ENCODE data around the gene SPATA45. TPM values are rescaled to one million over a fixed set of nuclear protein-coding genes. Genes with fewer than 3 reads are reported as not detected.
"Not testable (repeated sequence)": the region's sequence is repeated elsewhere in the genome, so short reads cannot be mapped to it uniquely, and the experiment has no call there.

The SPATA45 gene
- total RNA-seq, 4 donors from 2014 or later = not detected

DNA sequence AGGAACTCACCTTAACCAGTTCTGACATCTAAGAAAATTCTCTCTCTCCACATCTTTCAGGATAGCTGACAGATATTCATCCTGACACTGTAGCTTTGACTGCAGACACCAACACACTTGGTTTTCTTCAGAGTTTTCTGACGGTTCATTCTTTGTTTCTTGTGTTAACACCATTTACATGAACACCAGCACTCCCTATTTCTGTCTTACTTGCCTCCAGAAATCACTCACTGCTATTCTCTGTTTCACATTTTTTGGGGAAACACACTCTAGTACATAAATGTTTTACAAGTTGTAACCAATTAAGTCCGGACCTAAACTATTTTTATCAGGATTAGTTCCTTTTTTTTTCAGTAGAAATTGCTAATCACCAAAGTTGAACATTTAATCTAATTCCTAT lies 26.1 kb upstream of the SPATA45 start:
- no peaks in the 10 kb centered on the region for H3K27me3 ChIP-seq
- peaks cover 27% of the 10 kb centered on the region for H3K36me3 ChIP-seq
- no peaks in the 10 kb centered on the region for H3K9me3 ChIP-seq
- no peak for DNase-seq (ENCODE audit: low spot score in 2 of 2)
- no peak overlapping the region for H3K27ac ChIP-seq
- 64% methylated on average over 2 of the region's 2 CpGs for WGBS
- H3K4me3 ChIP-seq = no peak overlapping the region
- no peaks in the 10 kb centered on the region for H3K4me1 ChIP-seq
- TF ChIP-seq EP300 (IDR thresholded peaks at IDR 0.05) = no peak
- TF ChIP-seq POLR2AphosphoS5 (IDR thresholded peaks at IDR 0.05) = no peak
- TF ChIP-seq, protein P1, sequence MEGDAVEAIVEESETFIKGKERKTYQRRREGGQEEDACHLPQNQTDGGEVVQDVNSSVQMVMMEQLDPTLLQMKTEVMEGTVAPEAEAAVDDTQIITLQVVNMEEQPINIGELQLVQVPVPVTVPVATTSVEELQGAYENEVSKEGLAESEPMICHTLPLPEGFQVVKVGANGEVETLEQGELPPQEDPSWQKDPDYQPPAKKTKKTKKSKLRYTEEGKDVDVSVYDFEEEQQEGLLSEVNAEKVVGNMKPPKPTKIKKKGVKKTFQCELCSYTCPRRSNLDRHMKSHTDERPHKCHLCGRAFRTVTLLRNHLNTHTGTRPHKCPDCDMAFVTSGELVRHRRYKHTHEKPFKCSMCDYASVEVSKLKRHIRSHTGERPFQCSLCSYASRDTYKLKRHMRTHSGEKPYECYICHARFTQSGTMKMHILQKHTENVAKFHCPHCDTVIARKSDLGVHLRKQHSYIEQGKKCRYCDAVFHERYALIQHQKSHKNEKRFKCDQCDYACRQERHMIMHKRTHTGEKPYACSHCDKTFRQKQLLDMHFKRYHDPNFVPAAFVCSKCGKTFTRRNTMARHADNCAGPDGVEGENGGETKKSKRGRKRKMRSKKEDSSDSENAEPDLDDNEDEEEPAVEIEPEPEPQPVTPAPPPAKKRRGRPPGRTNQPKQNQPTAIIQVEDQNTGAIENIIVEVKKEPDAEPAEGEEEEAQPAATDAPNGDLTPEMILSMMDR (IDR thresholded peaks at IDR 0.05) = no peak
- no peak for TF ChIP-seq POLR2A (IDR thresholded peaks at IDR 0.05)

DNA sequence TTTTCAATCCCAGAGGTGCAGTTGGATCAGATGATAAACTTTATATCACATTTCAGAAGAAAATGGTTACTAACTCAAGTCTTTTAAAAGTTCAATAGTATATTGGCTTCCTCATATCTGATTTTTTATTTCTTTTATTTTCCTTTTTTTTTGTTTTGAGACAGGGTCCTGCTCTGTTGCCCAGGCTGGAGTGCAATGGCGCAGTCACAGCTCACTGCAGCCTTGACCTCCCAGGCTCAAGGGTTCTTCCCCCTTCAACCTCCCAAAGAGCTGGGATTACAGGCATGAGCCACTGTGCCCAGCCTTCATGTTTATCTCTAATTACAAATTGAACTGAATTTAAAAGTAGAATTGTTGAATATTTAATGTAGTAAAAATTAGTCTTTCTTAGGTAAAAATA lies 24.5 kb upstream of the SPATA45 start:
- Histone ChIP-seq H3K27ac (no peak overlapping the region), H3K27me3 (no peaks in the 10 kb centered on the region), H3K4me3 (no peak overlapping the region), H3K36me3 (peaks cover 27% of the 10 kb centered on the region), H3K9me3 (no peaks in the 10 kb centered on the region), H3K4me1 (no peaks in the 10 kb centered on the region)
- TF ChIP-seq POLR2A (IDR thresholded peaks at IDR 0.05) = no peak
- TF ChIP-seq, protein P1 (IDR thresholded peaks at IDR 0.05) = no peak
- TF ChIP-seq POLR2AphosphoS5 (IDR thresholded peaks at IDR 0.05) = no peak
- no peak for TF ChIP-seq EP300 (IDR thresholded peaks at IDR 0.05)
- DNase-seq (ENCODE audit: low spot score in 2 of 2) = no peak
- WGBS = 2% methylated on average over 1 of the region's 1 CpG

DNA sequence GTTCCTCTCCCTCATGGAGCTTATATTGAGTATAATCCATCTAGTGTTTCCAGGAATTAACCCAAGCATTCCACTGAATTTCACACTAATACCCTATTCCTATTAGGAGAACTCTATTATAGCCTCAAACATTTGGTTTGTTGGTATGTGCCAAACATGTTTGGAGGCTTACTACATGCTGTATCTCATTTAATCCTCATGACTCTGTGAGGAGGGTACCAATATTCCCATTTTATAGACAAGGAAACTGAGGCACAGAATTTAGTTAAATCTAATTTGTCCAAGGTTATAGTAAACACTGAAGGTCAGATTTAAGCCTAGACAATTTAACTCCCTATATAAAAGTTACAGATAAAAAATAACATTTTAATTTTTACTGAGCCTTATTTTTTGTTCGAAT lies 19.7 kb upstream of the SPATA45 start:
- WGBS = 94% methylated on average over 1 of the region's 1 CpG
- no peak for DNase-seq (ENCODE audit: low spot score in 2 of 2)

DNA sequence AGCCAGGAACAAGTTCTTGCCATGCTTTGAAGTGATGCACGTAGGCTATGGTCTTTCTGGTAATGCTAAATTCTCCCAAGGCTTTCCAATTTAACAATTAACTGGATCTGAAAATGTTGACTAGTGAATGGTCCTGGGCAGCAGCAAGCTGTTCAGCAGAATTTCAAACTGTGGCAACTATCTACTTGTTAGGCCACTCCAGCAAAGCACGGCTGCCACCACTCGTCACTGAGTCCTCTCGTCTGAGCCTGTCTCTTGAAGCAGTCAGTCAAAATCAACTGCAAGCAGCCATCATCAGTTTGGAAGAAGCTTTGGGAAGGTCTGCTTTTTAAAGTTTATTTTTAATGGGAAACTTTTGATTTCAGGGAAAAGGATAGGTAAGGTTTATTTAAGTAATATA lies 16.8 kb upstream of the SPATA45 start:
- no peaks in the 10 kb centered on the region for H3K27me3 ChIP-seq
- peaks cover 3% of the 10 kb centered on the region for H3K36me3 ChIP-seq
- TF ChIP-seq POLR2A (IDR thresholded peaks at IDR 0.05) = no peak
- TF ChIP-seq EP300 (IDR thresholded peaks at IDR 0.05) = no peak
- TF ChIP-seq, protein P1 (IDR thresholded peaks at IDR 0.05) = no peak
- TF ChIP-seq POLR2AphosphoS5 (IDR thresholded peaks at IDR 0.05) = no peak
- 86% methylated on average over 4 of the region's 4 CpGs for WGBS
- DNase-seq (ENCODE audit: low spot score in 2 of 2) = no peak
- H3K27ac ChIP-seq = no peak overlapping the region
- no peak overlapping the region for H3K4me3 ChIP-seq
- H3K9me3 ChIP-seq = no peaks in the 10 kb centered on the region
- H3K4me1 ChIP-seq = peaks cover 13% of the 10 kb centered on the region

More for the DNA sequence above, 19.7 kb upstream of the SPATA45 start:
- Histone ChIP-seq H3K27me3 (no peaks in the 10 kb centered on the region), H3K36me3 (peaks cover 3% of the 10 kb centered on the region), H3K4me1 (no peaks in the 10 kb centered on the region), H3K4me3 (no peak overlapping the region), H3K9me3 (no peaks in the 10 kb centered on the region), H3K27ac (no peak overlapping the region)
- no peak for TF ChIP-seq POLR2A (IDR thresholded peaks at IDR 0.05)
- TF ChIP-seq POLR2AphosphoS5 (IDR thresholded peaks at IDR 0.05) = no peak
- no peak for TF ChIP-seq EP300 (IDR thresholded peaks at IDR 0.05)

DNA sequence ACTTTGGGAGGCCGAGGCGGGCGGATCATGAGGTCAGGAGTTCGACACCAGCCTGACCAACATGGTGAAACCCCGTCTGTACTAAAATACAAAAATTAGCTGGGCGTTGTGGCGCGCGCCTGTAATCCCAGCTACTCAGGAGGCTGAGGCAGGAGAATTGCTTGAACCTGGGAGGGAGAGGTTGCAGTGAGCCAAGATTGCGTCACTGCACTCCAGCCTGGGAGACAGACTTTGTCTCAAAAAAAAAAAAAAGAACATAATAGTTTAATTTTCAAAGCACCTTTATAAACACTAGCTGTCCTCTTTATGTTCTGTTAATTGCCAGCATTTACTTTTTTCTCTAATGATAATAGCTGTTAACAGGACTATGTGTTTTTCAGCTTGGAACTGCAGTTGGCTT lies 15.9 kb upstream of the SPATA45 start:
- WGBS = 78% methylated on average over 10 of the region's 10 CpGs
- peaks cover 19% of the 10 kb centered on the region for H3K4me1 ChIP-seq
- not testable (repeated sequence) for H3K27me3 ChIP-seq; H3K36me3 ChIP-seq; H3K9me3 ChIP-seq; H3K4me3 ChIP-seq; H3K27ac ChIP-seq; DNase-seq (ENCODE audit: low spot score in 2 of 2)

DNA sequence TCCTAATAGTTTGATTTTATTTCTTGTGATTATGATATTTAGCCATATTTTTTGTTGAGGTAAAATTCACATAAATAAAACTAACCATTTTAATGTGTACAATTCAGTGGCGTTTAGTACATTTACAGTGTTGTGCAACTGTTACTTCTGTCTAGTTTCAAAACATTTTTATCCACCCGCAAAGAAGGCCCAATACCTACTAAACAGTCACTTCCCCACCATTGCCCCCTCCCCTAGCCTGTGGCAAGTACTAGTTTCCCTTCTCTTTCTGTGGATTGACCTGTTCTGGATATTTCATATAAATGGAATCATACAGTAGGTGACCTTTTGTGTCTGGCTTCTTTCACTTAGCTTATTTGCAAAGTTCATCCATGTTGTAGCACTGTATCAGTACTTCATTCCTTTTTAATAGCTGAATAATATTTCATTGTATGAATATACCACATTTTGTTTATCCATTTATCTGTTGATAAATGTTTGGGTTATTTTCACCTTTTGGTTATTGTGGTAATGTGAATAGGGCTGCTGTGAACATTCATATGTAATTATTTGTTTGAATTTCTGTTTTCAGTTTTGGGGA lies 14.8 kb upstream of the SPATA45 start:
- no peak overlapping the region for H3K27ac ChIP-seq
- no peaks in the 10 kb centered on the region for H3K9me3 ChIP-seq
- peaks cover 3% of the 10 kb centered on the region for H3K36me3 ChIP-seq
- H3K4me3 ChIP-seq = no peak overlapping the region
- peaks cover 24% of the 10 kb centered on the region for H3K4me1 ChIP-seq
- no peaks in the 10 kb centered on the region for H3K27me3 ChIP-seq
- WGBS = 93% methylated on average over 2 of the region's 2 CpGs
- no peak for DNase-seq (ENCODE audit: low spot score in 2 of 2)
- TF ChIP-seq, protein P1 (IDR thresholded peaks at IDR 0.05) = no peak
- TF ChIP-seq POLR2A (IDR thresholded peaks at IDR 0.05) (no peak), POLR2AphosphoS5 (IDR thresholded peaks at IDR 0.05) (no peak), EP300 (IDR thresholded peaks at IDR 0.05) (no peak)

All from suprapubic skin (tissue), 4 donors.